HepG2 (cell line): ENCODE measurements around the gene KCNQ1OT1. TPM values are rescaled to one million over a fixed set of nuclear protein-coding genes. Genes with fewer than 3 reads are reported as not detected.

Experiments
- ATAC-seq: fragments of 200-7000 bp; cut with Tn5 transposase; 3 replicates; pipeline ENCODE4 v1.9.1; 2020; ENCODE audit warnings: mild to moderate bottlenecking, moderate library complexity
- BruUV-seq: library from RNA; stranded (reverse); fragments of 400-500 nt; replicated peaks from 2 replicates; lab custom pipeline; 2021; lab: Mats Ljungman, UMichigan
- CTCF ChIA-PET: fragments of 300-600 bp; formaldehyde crosslinking; extraction: SDS; loops from one replicate; lab custom pipeline; 2021; ENCODE audit warnings: low total read pairs, inconsistent platforms, low intra/inter-chr PET ratio; lab: Yijun Ruan, JAX
- POLR2A ChIA-PET: fragments of 350-600 bp; sonication (Branson Sonifier 250); formaldehyde crosslinking; loops from one replicate; lab custom pipeline; 2020; ENCODE audit warnings: antibody characterized with exemption, inconsistent platforms; lab: Yijun Ruan, JAX
- DNase-seq: peaks from one replicate; pipeline ENCODE4 v3.0.0-alpha.2; 2015; ENCODE audit warnings: low spot score
- FAIRE-seq: peaks from 3 replicates; lab custom pipeline; 2011; peaks lifted over from hg19 to GRCh38; lab: Jason Lieb, UNC
- H2AFZ ChIP-seq: one replicate; pipeline ENCODE4 v1.6.1; 2011; ENCODE audit warnings: low read length, inconsistent platforms
- H3K27ac ChIP-seq: fragments of 300-600 bp; 3 replicates; pipeline ENCODE4 v1.8.0; 2011; ENCODE audit warnings: mixed run types, mild to moderate bottlenecking, mixed read lengths, low read length, inconsistent platforms; ENCODE audit not compliant: insufficient read depth; ENCODE audit errors: extremely low read length
- H3K27me3 ChIP-seq, 2 experiments: fragments of 200-600 bp in 1 of 2; 2 replicates in 1 of 2; 3 replicates in 1 of 2; pipeline versions ENCODE4 v1.6.0 to v1.8.0; 2011; ENCODE audit warnings: low read length in 2 of 2, mild to moderate bottlenecking in 2 of 2, moderate library complexity in 2 of 2, inconsistent platforms in 1 of 2; ENCODE audit not compliant: insufficient read depth in 2 of 2, control insufficient read depth in 1 of 2
- H3K36me3 ChIP-seq, 2 experiments: fragments of 200-600 bp in 1 of 2; replicated peaks in 1 of 2; 2 replicates in 1 of 2; 3 replicates in 1 of 2; pipeline versions ENCODE4 v1.5.1 to v1.8.0; 2011; ENCODE audit warnings: low read length in 2 of 2, inconsistent platforms in 1 of 2; ENCODE audit not compliant: insufficient read depth in 2 of 2, control insufficient read depth in 1 of 2
- H3K4me1 ChIP-seq: 2 replicates; pipeline ENCODE4 v1.5.1; 2012; ENCODE audit warnings: low read length, inconsistent platforms; ENCODE audit not compliant: insufficient read depth
- H3K4me2 ChIP-seq: 2 replicates; pipeline ENCODE4 v1.6.0; 2011; ENCODE audit warnings: low read depth, low read length, inconsistent platforms
- H3K4me3 ChIP-seq, 3 experiments: fragments of 200-600 bp in 1 of 3; sonication (generic), shearing (Covaris generic) in 1 of 3; replicated peaks in 1 of 3; 2 replicates each; pipeline ENCODE4 v1.5.1; 2011 to 2016; ENCODE audit warnings: low read length in 3 of 3, inconsistent platforms in 2 of 3, low read depth in 2 of 3, mild to moderate bottlenecking in 2 of 3, control low read depth in 1 of 3, mixed read lengths in 1 of 3; ENCODE audit not compliant: insufficient read depth in 1 of 3
- H3K79me2 ChIP-seq: one replicate; pipeline ENCODE4 v1.6.1; 2011; ENCODE audit warnings: low read length, inconsistent platforms; ENCODE audit not compliant: insufficient read depth
- H3K9ac ChIP-seq: 2 replicates; pipeline ENCODE4 v1.6.0; 2011; ENCODE audit warnings: mild to moderate bottlenecking, low read depth, low read length, inconsistent platforms; ENCODE audit not compliant: insufficient read depth
- H3K9me3 ChIP-seq: 2 replicates; pipeline ENCODE4 v1.5.1; 2012; ENCODE audit warnings: mild to moderate bottlenecking, low read length
- H4K20me1 ChIP-seq: 2 replicates; pipeline ENCODE4 v1.6.0; 2011; ENCODE audit warnings: inconsistent platforms, mild to moderate bottlenecking, low read length, moderate library complexity; ENCODE audit not compliant: insufficient read depth
- AGO2 ChIP-seq: fragments of 200-400 bp; formaldehyde crosslinking; optimal IDR thresholded peaks from 2 replicates; pipeline ENCODE3; 2017; ENCODE audit warnings: mild to moderate bottlenecking, low read depth, low read length, moderate library complexity
- BORCS8-MEF2B ChIP-seq: sonication (generic); formaldehyde crosslinking; IDR thresholded peaks from 2 replicates; pipeline ENCODE4 v1.8.0; 2022; ENCODE audit warnings: mild to moderate bottlenecking, missing genetic modification reagents
- ESRRA ChIP-seq: sonication (generic); formaldehyde crosslinking; IDR thresholded peaks from 2 replicates; pipeline ENCODE4 v1.5.1; 2020; ENCODE audit warnings: mild to moderate bottlenecking, low read depth, missing genetic modification reagents
- HNF4A ChIP-seq: sonication (generic); formaldehyde crosslinking; IDR thresholded peaks from 2 replicates; pipeline ENCODE4 v1.4.0; 2020; ENCODE audit warnings: missing genetic modification reagents
- KLF11 ChIP-seq: IDR thresholded peaks from 2 replicates; pipeline ENCODE4 v1.6.1; 2016; ENCODE audit warnings: missing compliant biosample characterization
- KMT2A ChIP-seq: sonication (generic); formaldehyde crosslinking; IDR thresholded peaks from 2 replicates; pipeline ENCODE4 v1.4.0; 2020; ENCODE audit warnings: missing genetic modification reagents
- REXO4 ChIP-seq: sonication (generic); formaldehyde crosslinking; IDR thresholded peaks from 2 replicates; pipeline ENCODE4 v1.8.0; 2022; ENCODE audit warnings: missing genetic modification reagents, mild to moderate bottlenecking, borderline replicate concordance
- ZNF382 ChIP-seq: sonication (generic); formaldehyde crosslinking; IDR thresholded peaks from 2 replicates; pipeline ENCODE4 v1.5.0; 2020; ENCODE audit warnings: missing genetic modification reagents, mild to moderate bottlenecking, borderline replicate concordance
- ZNF687 ChIP-seq: sonication (generic); formaldehyde crosslinking; IDR thresholded peaks from 2 replicates; pipeline ENCODE4 v1.5.1; 2020; ENCODE audit warnings: mild to moderate bottlenecking, missing genetic modification reagents, moderate library complexity
- WGBS: methylation state at CpG from one replicate; pipeline ENCODE4 v1.1.6; 2017; ENCODE audit warnings: low lambda C conversion rate; 5-methylcytosine and 5-hydroxymethylcytosine counted together
- in situ Hi-C: cut with HindIII; loops from 2 replicates; pipeline ENCODE4 v1.10.0; 2017; ENCODE audit warnings: low pct_unique_long_range_greater_than_20kb; ENCODE audit not compliant: extremely low pct_ligation_motif_present
- intact Hi-C: fragments of 100-400 bp; cut with micrococcal nuclease; formaldehyde crosslinking; loops from one replicate; pipeline ENCODE4 v1.10.0; 2022; ENCODE audit not compliant: unreplicated experiment
- polyA plus RNA-seq, 8 experiments: library from polyadenylated mRNA; depleted of rRNA in 3 of 8; stranded (reverse) in 7 of 8; unstranded in 1 of 8; fragments of >200 nt; fragmentation: Illumina TruSeq in 4 of 8; extraction: Trizol in 4 of 8; gene quantifications; 2 replicates each; pipeline versions ENCODE4 v1.2.1 to v1.2.3, GENCODE V29; 2011 to 2016; ENCODE audit warnings: low read depth in 4 of 8, missing spikeins in 1 of 8, mixed read lengths in 1 of 8; ENCODE audit not compliant: insufficient read depth in 1 of 8
- total RNA-seq, 5 experiments: library from RNA; depleted of rRNA; stranded (reverse); fragments of >200 nt; fragmentation: Illumina TruSeq; extraction: Trizol; gene quantifications; 2 replicates each; pipeline ENCODE4 v1.2.3, GENCODE V29; 2016; ENCODE audit warnings: low read depth in 1 of 5

Gene KCNQ1OT1
- total and polyA plus RNA-seq, 2 of the 13 experiments (the other 11 are each of a cell fraction or from before 2014, with no cell fraction given), result 1.3 to 18.9 TPM

DNA sequence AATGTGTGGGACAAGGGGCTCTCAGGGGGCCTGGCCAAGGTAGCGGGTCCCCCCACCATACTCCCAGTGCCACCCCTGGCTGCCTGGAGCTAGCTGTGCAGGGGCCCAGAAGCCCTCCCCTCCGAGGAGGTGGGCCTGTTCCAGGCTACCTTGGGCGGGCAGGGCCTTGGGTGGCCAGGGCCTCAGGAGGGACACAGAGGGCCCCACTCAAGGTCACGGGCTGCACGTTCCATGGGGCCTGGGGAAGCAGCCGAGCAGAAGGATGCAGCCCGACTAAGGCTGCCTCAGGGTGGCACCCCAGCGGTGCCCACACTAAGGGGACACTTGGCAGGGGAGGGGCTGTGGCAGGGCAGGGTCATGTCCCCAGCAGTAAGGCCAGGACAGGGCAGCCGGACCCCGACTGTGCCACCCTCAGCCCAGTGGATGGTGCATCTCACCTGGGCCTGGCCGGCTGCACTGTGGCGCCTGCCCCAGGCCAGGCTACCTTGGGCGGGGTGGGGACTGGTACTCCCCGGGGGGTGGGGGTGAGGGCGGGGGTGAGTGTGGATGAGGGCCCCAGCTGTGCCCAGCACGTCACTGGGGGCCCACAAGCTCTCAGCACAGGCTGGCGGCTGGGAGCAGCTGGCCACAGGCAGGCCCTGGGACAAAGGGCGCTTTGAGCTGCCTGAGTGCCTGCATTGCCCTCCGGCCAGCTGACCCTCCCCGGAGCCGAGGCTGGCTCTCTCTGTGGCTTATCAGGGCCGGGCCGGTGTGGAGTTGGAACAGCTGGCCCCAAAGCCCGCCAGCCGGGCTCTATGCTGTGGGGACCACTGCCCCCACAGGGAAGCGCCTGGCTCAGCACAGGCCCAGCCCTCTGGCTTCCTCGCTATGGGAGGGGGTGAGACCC lies 137.9 kb downstream of the KCNQ1OT1 start (continued):
- no peak for TF ChIP-seq ZNF382 (CRISPR knock-in tag)
- TF ChIP-seq HNF4A (CRISPR knock-in tag), result peak; percentile 70
- no peak for TF ChIP-seq REXO4 (CRISPR knock-in tag)
- peak; percentile 79 for TF ChIP-seq ESRRA (CRISPR knock-in tag)
- peak; percentile 57 for TF ChIP-seq AGO2
- TF ChIP-seq BORCS8-MEF2B (CRISPR knock-in tag), result peak; percentile 28; the same call in 1 of the 2 replicates
- TF ChIP-seq KMT2A, result 0 out of 2 replicates have a peak, but pooled peaks have one; percentile 19

GRCh38 chr11:2559527-2560311 lies 140.1 kb downstream of the KCNQ1OT1 start:
- H3K9ac ChIP-seq, result no peak overlapping the region
- intact Hi-C loops, result no loop called here
- in situ Hi-C loops, result no loop called here
- ChIA-PET CTCF (no interaction called here), POLR2A (no interaction called here)
- H3K4me1 ChIP-seq, result peaks cover 41% of the 10 kb centered on the region
- no peak for ATAC-seq
- H4K20me1 ChIP-seq, result no peaks in the 10 kb centered on the region
- DNase-seq, result no peak
- peaks cover 11 to 47% of the 10 kb centered on the region in 2 experiments for H3K27me3 ChIP-seq
- H3K9me3 ChIP-seq, result peaks cover 8% of the 10 kb centered on the region; the same call in 1 of the 2 replicates
- no peak overlapping the region for H3K4me3 ChIP-seq
- H2AFZ ChIP-seq, result no peak overlapping the region
- 0 out of 2 replicates have a peak, but pooled peaks have one; percentile 29 for TF ChIP-seq ZNF687 (CRISPR knock-in tag)
- TF ChIP-seq KLF11, result no peak
- no TSS peak for BruUV-seq
- no peak overlapping the region for H3K27ac ChIP-seq
- FAIRE-seq, result no peak
- H3K36me3 ChIP-seq, result no peaks in the 10 kb centered on the region
- no peaks in the 10 kb centered on the region for H3K79me2 ChIP-seq
- WGBS, result 79% methylated on average over 13 of the region's 28 CpGs
- peak overlapping the region; percentile 32; the same call in 1 of the 2 replicates for H3K4me2 ChIP-seq
